SK-N-SH treated with all-trans-retinoic acid at 6 μM for 48 hours (cell line): ENCODE results near the gene PROM2.

Experiments used
- PATZ1 ChIP-seq: fragments of 250-450 bp; sonication (Bioruptor Pico); IDR thresholded peaks from 2 replicates; pipeline ENCODE4 v1.8.0; 2020; ENCODE audit warnings: mild to moderate bottlenecking, moderate library complexity, borderline replicate concordance
- PPARA ChIP-seq: fragments of 250-450 bp; sonication (Bioruptor Pico); IDR thresholded peaks from 2 replicates; pipeline ENCODE4 v1.5.0; 2020; ENCODE audit warnings: mild to moderate bottlenecking, borderline replicate concordance
- RARB ChIP-seq: fragments of 250-450 bp; sonication (Bioruptor Pico); IDR thresholded peaks from 2 replicates; pipeline ENCODE4 v1.8.0; 2021; ENCODE audit warnings: mild to moderate bottlenecking, moderate library complexity
- TOX ChIP-seq: fragments of 250-450 bp; sonication (Bioruptor Pico); IDR thresholded peaks from 2 replicates; pipeline ENCODE4 v1.8.0; 2021; ENCODE audit warnings: mild to moderate bottlenecking, moderate library complexity, borderline replicate concordance
- ZFP3 ChIP-seq: fragments of 250-450 bp; sonication (Bioruptor Pico); IDR thresholded peaks from 2 replicates; pipeline ENCODE4 v1.5.0; 2020; ENCODE audit warnings: mild to moderate bottlenecking, moderate library complexity
- ZNF565 ChIP-seq: fragments of 450-650 bp; formaldehyde crosslinking; conservative IDR thresholded peaks from 2 replicates; pipeline ENCODE4 v1.5.0; 2020; ENCODE audit warnings: low read depth, mild to moderate bottlenecking, moderate library complexity
- ZNF70 ChIP-seq: fragments of 450-650 bp; formaldehyde crosslinking; IDR thresholded peaks from 2 replicates; pipeline ENCODE4 v1.5.0; 2020; ENCODE audit warnings: mild to moderate bottlenecking, moderate library complexity
- ZNF8 ChIP-seq: fragments of 450-650 bp; formaldehyde crosslinking; IDR thresholded peaks from 2 replicates; pipeline ENCODE4 v1.5.0; 2020; ENCODE audit warnings: mild to moderate bottlenecking, moderate library complexity

GRCh38 chr2:95307878-95308277, 33.6 kb downstream of the PROM2 start:
- TF ChIP-seq TOX (CRISPR knock-in tag), result no peak
- no peak for TF ChIP-seq PPARA (CRISPR knock-in tag)
- TF ChIP-seq ZNF8 (CRISPR knock-in tag), result no peak
- TF ChIP-seq PATZ1, result no peak
- no peak for TF ChIP-seq ZNF565 (CRISPR knock-in tag)
- no peak for TF ChIP-seq ZNF70 (CRISPR knock-in tag)
- TF ChIP-seq RARB (CRISPR knock-in tag), result no peak
- TF ChIP-seq ZFP3 (CRISPR knock-in tag), result no peak
